Psoas muscle (tissue), 8 donors: ENCODE results near the gene MCCC2. TPM values are rescaled to one million over a fixed set of nuclear protein-coding genes. Genes with fewer than 3 reads are reported as not detected.
"Not testable (repeated sequence)": the region's sequence is repeated elsewhere in the genome, so short reads cannot be mapped to it uniquely, and the experiment has no call there.

Experiments used
- ATAC-seq, 4 donors: fragments of 200-7000 bp; cut with Tn5 transposase; one replicate each; pipeline ENCODE4 v1.9.1; 2020; ENCODE audit warnings: moderate library complexity in 3 of 4, mild to moderate bottlenecking in 2 of 4
- DNase-seq, 2 donors: peaks; one replicate each; pipeline ENCODE4 v3.0.0-alpha.2; 2020
- H3K27ac ChIP-seq: fragments of 200-600 bp; one replicate; pipeline ENCODE4 v1.8.0; 2022
- H3K27me3 ChIP-seq, 3 donors: fragments of 200-600 bp in 1 of 3; one replicate each; pipeline versions ENCODE4 v1.6.1 to v1.8.0; 2013 to 2022; ENCODE audit warnings: low read length in 2 of 3, mild to moderate bottlenecking in 2 of 3, moderate library complexity in 1 of 3; ENCODE audit not compliant: insufficient read depth in 3 of 3
- H3K36me3 ChIP-seq, 2 donors: fragments of 200-600 bp in 1 of 2; one replicate each; pipeline versions ENCODE4 v1.6.1 to v1.8.0; 2013 to 2022; ENCODE audit warnings: low read depth in 1 of 2, mild to moderate bottlenecking in 1 of 2, moderate library complexity in 1 of 2; ENCODE audit not compliant: insufficient read depth in 1 of 2
- H3K4me1 ChIP-seq: fragments of 200-600 bp; one replicate; pipeline ENCODE4 v1.8.0; 2022
- H3K4me3 ChIP-seq: fragments of 200-600 bp; one replicate; pipeline ENCODE4 v1.8.0; 2022; ENCODE audit warnings: mild to moderate bottlenecking
- H3K9me3 ChIP-seq: fragments of 200-600 bp; one replicate; pipeline ENCODE4 v1.8.0; 2022
- WGBS, 3 donors: extraction: QIAGEN DNeasy Blood & Tissue Kit; methylation state at CpG; one replicate each; pipeline versions ENCODE4 v1.1.6 to v1.1.7; 2013; 5-methylcytosine and 5-hydroxymethylcytosine counted together
- intact Hi-C, 2 donors: fragments of 100-400 bp; cut with DNase I; formaldehyde crosslinking; loops; one replicate each; pipeline versions ENCODE4 v1.11.0 to v1.14.2; 2022
- polyA plus RNA-seq, 3 donors: library from polyadenylated mRNA; stranded (reverse); fragments of 200-250 nt; gene quantifications; one replicate each; pipeline ENCODE4 v1.2.3, GENCODE V29; 2013
- total RNA-seq, 4 donors: library from RNA; stranded (reverse); fragmentation: NEBNext Ultra II Directional in 2 of 4; extraction: Animal tissue kit (Norgen Biotek cat#: 25700) in 2 of 4; gene quantifications; one replicate each; pipeline versions ENCODE4 v1.2.1 to v1.2.4, GENCODE V29; 2021 to 2023
- TF ChIP-seq, protein P1 (sequence below): fragments of 200-600 bp; IDR thresholded peaks from one replicate; pipeline ENCODE4 v1.8.0; 2022; ENCODE audit warnings: antibody characterized with exemption
- donor health status: healthy with polysubstance abuse.
- donor health status: DM: no; HTN: no; CAD: no; lungs with moderate emphysema.
- donor health status: Bipolar disorder and iron deficiency.
- donor health status: healthy.
- donor health status: DM: yes; HTN: yes; CAD: no.
- donor health status: DM: no; HTN: no; CAD: no.
- donor health status: DM: no; HTN: no; CAD: no.
- donor health status: DM: yes; HTN: yes; CAD: no.

Gene MCCC2
- total and polyA plus RNA-seq, 7 donors: 24.8 to 44.0 (median 39.0) TPM

DNA sequence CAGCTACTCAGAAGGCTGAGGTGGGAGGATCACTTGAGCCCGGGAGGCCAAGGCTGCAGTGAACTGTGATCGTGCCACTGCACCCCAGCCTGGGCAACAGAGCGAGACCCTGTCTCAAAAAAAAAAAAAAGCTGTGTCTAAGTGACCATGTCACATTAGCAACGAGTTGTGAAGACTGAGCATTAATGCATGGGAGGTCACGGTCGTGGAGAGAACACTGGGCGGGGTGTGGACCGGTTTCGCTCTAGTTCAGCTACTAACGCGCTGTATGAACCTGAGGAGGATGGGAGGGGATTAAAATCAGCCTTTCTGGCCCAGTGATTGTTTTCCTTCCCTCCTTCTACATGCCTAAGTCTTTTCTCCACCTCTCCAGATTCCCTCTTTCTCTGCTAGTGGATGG lies 75.2 kb downstream of the MCCC2 start:
- no peak for ATAC-seq
- Histone ChIP-seq H3K9me3 (no peaks in the 10 kb centered on the region), H3K4me1 (no peaks in the 10 kb centered on the region), H3K27ac (no peak overlapping the region), H3K4me3 (no peak overlapping the region), H3K36me3 (peaks cover 0 to 11% of the 10 kb centered on the region in 2 donors), H3K27me3 (no peaks in the 10 kb centered on the region)
- no peak for DNase-seq
- TF ChIP-seq, protein P1, sequence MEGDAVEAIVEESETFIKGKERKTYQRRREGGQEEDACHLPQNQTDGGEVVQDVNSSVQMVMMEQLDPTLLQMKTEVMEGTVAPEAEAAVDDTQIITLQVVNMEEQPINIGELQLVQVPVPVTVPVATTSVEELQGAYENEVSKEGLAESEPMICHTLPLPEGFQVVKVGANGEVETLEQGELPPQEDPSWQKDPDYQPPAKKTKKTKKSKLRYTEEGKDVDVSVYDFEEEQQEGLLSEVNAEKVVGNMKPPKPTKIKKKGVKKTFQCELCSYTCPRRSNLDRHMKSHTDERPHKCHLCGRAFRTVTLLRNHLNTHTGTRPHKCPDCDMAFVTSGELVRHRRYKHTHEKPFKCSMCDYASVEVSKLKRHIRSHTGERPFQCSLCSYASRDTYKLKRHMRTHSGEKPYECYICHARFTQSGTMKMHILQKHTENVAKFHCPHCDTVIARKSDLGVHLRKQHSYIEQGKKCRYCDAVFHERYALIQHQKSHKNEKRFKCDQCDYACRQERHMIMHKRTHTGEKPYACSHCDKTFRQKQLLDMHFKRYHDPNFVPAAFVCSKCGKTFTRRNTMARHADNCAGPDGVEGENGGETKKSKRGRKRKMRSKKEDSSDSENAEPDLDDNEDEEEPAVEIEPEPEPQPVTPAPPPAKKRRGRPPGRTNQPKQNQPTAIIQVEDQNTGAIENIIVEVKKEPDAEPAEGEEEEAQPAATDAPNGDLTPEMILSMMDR: no peak
- WGBS, 3 donors: 83 to 89% (median 88%) methylated on average over 11 of the region's 11 CpGs
- intact Hi-C loops: no loop called here

- Histone ChIP-seq H3K4me3 (no peak overlapping the region), H3K27me3 (no peaks in the 10 kb centered on the region), H3K4me1 (no peaks in the 10 kb centered on the region), H3K27ac (no peak overlapping the region), H3K36me3 (peaks cover 0 to under 1% of the 10 kb centered on the region in 2 donors), H3K9me3 (no peaks in the 10 kb centered on the region)
- ATAC-seq (no peak), DNase-seq (no peak)
- TF ChIP-seq, protein P1: no peak
- intact Hi-C loops: no loop called here
- 82 to 86% (median 83%) methylated on average over 6 of the region's 6 CpGs for WGBS, 3 donors
Observed at GRCh38 chr5:71663191-71663969, 76.2 kb downstream of the MCCC2 start.

GRCh38 chr5:71664615-71665014 lies 77.5 kb downstream of the MCCC2 start:
- H3K27me3 ChIP-seq, H3K27ac ChIP-seq, ATAC-seq, H3K4me1 ChIP-seq, H3K36me3 ChIP-seq, intact Hi-C loops, H3K4me3 ChIP-seq, DNase-seq, H3K9me3 ChIP-seq: not testable (repeated sequence)
- WGBS, 3 donors: 87 to 95% (median 95%) methylated on average over 3 of the region's 3 CpGs

DNA sequence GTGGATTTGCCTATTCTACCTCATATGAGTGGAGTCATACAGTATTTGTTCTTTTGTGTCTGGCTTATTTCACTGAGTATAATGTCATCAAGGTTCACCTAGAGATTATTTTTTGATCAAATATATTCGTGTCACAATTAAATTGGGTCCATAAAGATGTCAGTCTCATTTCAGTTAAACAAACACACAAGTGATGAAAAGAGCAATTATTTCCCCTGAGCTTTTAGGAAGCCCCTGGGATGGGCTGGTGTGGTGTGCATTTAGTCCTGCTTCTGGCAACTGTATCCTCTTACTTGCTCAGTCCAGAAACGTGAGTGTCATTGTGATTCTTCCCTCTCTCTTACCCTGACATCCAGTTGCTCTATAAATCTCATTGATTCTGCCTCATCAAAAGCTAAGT lies 79.2 kb downstream of the MCCC2 start:
- Histone ChIP-seq H3K4me3 (no peak overlapping the region), H3K27ac (no peak overlapping the region), H3K36me3 (no peaks in the 10 kb centered on the region), H3K4me1 (no peaks in the 10 kb centered on the region), H3K9me3 (no peaks in the 10 kb centered on the region), H3K27me3 (no peaks in the 10 kb centered on the region)
- ATAC-seq (no peak), DNase-seq (no peak)
- 33 to 43% (median 40%) methylated on average over 2 of the region's 2 CpGs for WGBS, 3 donors
- TF ChIP-seq, protein P1: no peak
- intact Hi-C loops: no loop called here

DNA sequence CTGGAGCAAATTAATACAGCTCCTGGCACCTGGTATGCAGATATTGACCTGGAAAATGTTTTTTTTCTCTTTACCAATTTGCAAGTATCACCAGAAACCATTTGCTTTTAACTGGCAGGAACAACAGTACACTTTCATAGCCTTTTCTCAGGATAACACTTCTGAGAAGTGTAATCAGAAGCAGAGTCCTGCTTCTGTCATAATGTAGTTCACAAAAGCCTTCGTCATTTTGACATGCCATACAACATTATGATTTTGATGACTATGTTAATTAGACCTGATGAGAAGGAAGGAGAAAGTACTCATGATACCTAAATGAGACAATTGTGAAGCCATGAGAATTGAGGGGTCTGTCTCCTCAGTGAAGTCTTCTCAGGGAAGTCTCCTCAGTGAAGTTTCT lies 90.8 kb downstream of the MCCC2 start:
- Histone ChIP-seq H3K36me3 (no peaks in the 10 kb centered on the region), H3K27ac (no peak overlapping the region), H3K4me1 (no peaks in the 10 kb centered on the region), H3K4me3 (no peak overlapping the region), H3K9me3 (no peaks in the 10 kb centered on the region), H3K27me3 (peaks cover 0 to 4% (median 0%) of the 10 kb centered on the region in 3 donors)
- ATAC-seq (no peak), DNase-seq (no peak)
- intact Hi-C loops: no loop called here
- WGBS, 3 donors: 79 to 92% (median 80%) methylated on average over 1 of the region's 1 CpG
- TF ChIP-seq, protein P1: no peak
